Activated CD4-positive, CD25-positive, alpha-beta regulatory T cell treated with anti-CD3 and anti-CD28 coated beads, Interleukin-2, amount 50 U/mL, for 16 hours (primary cell): ENCODE measurements around the gene LMAN1L.
A peak's percentile ranks its signal among the peaks of the same experiment; 100 is the strongest.
"Not testable (repeated sequence)": the region's sequence is repeated elsewhere in the genome, so short reads cannot be mapped to it uniquely, and the experiment has no call there.

Source experiments
- DNase-seq: peaks from one replicate; pipeline ENCODE4 v3.0.0-alpha.2; 2020; ENCODE audit warnings: low read depth, low spot score

Gene LMAN1L

GRCh38 chr15:74782259-74783071 lies 30.2 kb upstream of the LMAN1L start:
- DNase-seq, result no peak

- DNase-seq, result no peak
Observed at GRCh38 chr15:74783072-74783807, 29.4 kb upstream of the LMAN1L start.

- DNase-seq, result no peak
Observed at GRCh38 chr15:74783808-74784175, 28.8 kb upstream of the LMAN1L start.

- no peak for DNase-seq
Observed at GRCh38 chr15:74784426-74785193, 28.0 kb upstream of the LMAN1L start.

- DNase-seq, result no peak
Observed at GRCh38 chr15:74785194-74786032, 27.2 kb upstream of the LMAN1L start.

GRCh38 chr15:74786081-74786480 lies 26.6 kb upstream of the LMAN1L start:
- not testable (repeated sequence) for DNase-seq

- DNase-seq, result no peak
Observed at GRCh38 chr15:74786551-74787165, 26.0 kb upstream of the LMAN1L start.

GRCh38 chr15:74787251-74788041 lies 25.2 kb upstream of the LMAN1L start:
- DNase-seq, result peak; percentile 81

GRCh38 chr15:74788042-74788682 lies 24.5 kb upstream of the LMAN1L start:
- no peak for DNase-seq

GRCh38 chr15:74788683-74789151 lies 23.9 kb upstream of the LMAN1L start:
- no peak for DNase-seq

- no peak for DNase-seq
Observed at GRCh38 chr15:74789171-74789631, 23.4 kb upstream of the LMAN1L start.

GRCh38 chr15:74789741-74790079 lies 22.9 kb upstream of the LMAN1L start:
- no peak for DNase-seq

- no peak for DNase-seq
Observed at GRCh38 chr15:74790080-74790916, 22.3 kb upstream of the LMAN1L start.

- no peak for DNase-seq
Observed at GRCh38 chr15:74791007-74791406, 21.6 kb upstream of the LMAN1L start.

GRCh38 chr15:74791667-74792066 lies 21.0 kb upstream of the LMAN1L start:
- no peak for DNase-seq

GRCh38 chr15:74792227-74793016 lies 20.2 kb upstream of the LMAN1L start:
- DNase-seq, result no peak

- DNase-seq, result no peak
Observed at GRCh38 chr15:74793135-74794028, 19.3 kb upstream of the LMAN1L start.
